ENCODE results near the gene USP16. TPM values are rescaled to one million over a fixed set of nuclear protein-coding genes. Genes with fewer than 3 reads are reported as not detected.

USP16 gene
- total and polyA plus RNA-seq, 2 experiments from 2014 or later: 30.2 to 46.8 TPM

- no peaks in the 10 kb centered on the region for H4K20me1 ChIP-seq (ENCODE audit: insufficient read depth)
- no peaks in the 10 kb centered on the region for H3K36me3 ChIP-seq (ENCODE audit: low read depth)
- H3K9me2 ChIP-seq (ENCODE audit: insufficient read depth): no peaks in the 10 kb centered on the region
- no peaks in the 10 kb centered on the region; the same call in 1 of the 2 replicates for H3K4me1 ChIP-seq (ENCODE audit: insufficient read depth)
- no peaks in the 10 kb centered on the region for H3K79me2 ChIP-seq (ENCODE audit: insufficient read depth)
- no peaks in the 10 kb centered on the region for H3K9me3 ChIP-seq (ENCODE audit: low read depth)
- H3K4me2 ChIP-seq (ENCODE audit: unreplicated experiment): no peak overlapping the region
- H3F3A ChIP-seq (ENCODE audit: insufficient read depth): peaks cover 5% of the 10 kb centered on the region; the same call in 1 of the 2 replicates
- H3K4me3 ChIP-seq: no peak overlapping the region
- no peak overlapping the region for H2AFZ ChIP-seq
- WGBS, 2 experiments (ENCODE audit: low coverage in 1 of 2, low lambda C conversion rate in 2 of 2, missing lambda C conversion rate in 2 of 2): 70 to 73% methylated on average over 8 of the region's 8 CpGs
- no peak for TF ChIP-seq EZH2 (IDR thresholded peaks at IDR 0.05; ENCODE audit: insufficient read depth, poor library complexity, severe bottlenecking)
- no peak for TF ChIP-seq EZH2phosphoT487 (IDR thresholded peaks at IDR 0.05; ENCODE audit: insufficient read depth, low read depth)
- no peaks in the 10 kb centered on the region for H3K27me3 ChIP-seq (replicated peaks; ENCODE audit: insufficient read depth)
- in situ Hi-C loops (cut with MboI): no loop called here
- no peak for DNase-seq
- H3K27ac ChIP-seq: no peak overlapping the region
- no peak overlapping the region for H3K9ac ChIP-seq
Observed at GRCh38 chr21:29078869-29079767, 54.6 kb downstream of the USP16 start.

GRCh38 chr21:29080454-29080941, 56.0 kb downstream of the USP16 start:
- in situ Hi-C loops (cut with MboI): loop anchor here (10.0 kb wide), 2 partner anchors 294 to 774 kb away; no protein-coding TSS in a partner anchor
- Histone ChIP-seq H3K4me2 (ENCODE audit: unreplicated experiment) (no peak overlapping the region), H3K36me3 (ENCODE audit: low read depth) (no peaks in the 10 kb centered on the region), H3K9ac (no peak overlapping the region), H3F3A (ENCODE audit: insufficient read depth) (0 out of 2 replicates have a peak, but pooled peaks cover 3% of the 10 kb centered on the region), H3K4me3 (no peak overlapping the region), H3K27ac (no peak overlapping the region), H3K27me3 (replicated peaks; ENCODE audit: insufficient read depth) (no peaks in the 10 kb centered on the region), H4K20me1 (ENCODE audit: insufficient read depth) (no peaks in the 10 kb centered on the region), H3K9me2 (ENCODE audit: insufficient read depth) (no peaks in the 10 kb centered on the region), H3K79me2 (ENCODE audit: insufficient read depth) (no peaks in the 10 kb centered on the region), H3K9me3 (ENCODE audit: low read depth) (no peaks in the 10 kb centered on the region), H2AFZ (no peak overlapping the region), H3K4me1 (ENCODE audit: insufficient read depth) (no peaks in the 10 kb centered on the region; the same call in 1 of the 2 replicates)
- WGBS, 2 experiments (ENCODE audit: low coverage in 1 of 2, low lambda C conversion rate in 2 of 2, missing lambda C conversion rate in 2 of 2): 85 to 88% methylated on average over 6 of the region's 6 CpGs
- no peak for DNase-seq
- no peak for TF ChIP-seq EZH2phosphoT487 (IDR thresholded peaks at IDR 0.05; ENCODE audit: insufficient read depth, low read depth)
- no peak for TF ChIP-seq EZH2 (IDR thresholded peaks at IDR 0.05; ENCODE audit: insufficient read depth, poor library complexity, severe bottlenecking)

- H3K27ac ChIP-seq: no peak overlapping the region
- WGBS, 2 experiments (ENCODE audit: low coverage in 1 of 2, low lambda C conversion rate in 2 of 2, missing lambda C conversion rate in 2 of 2): 89 to 93% methylated on average over 3 of the region's 3 CpGs
- DNase-seq: no peak
- H3F3A ChIP-seq (ENCODE audit: insufficient read depth): no peaks in the 10 kb centered on the region
- H3K9me2 ChIP-seq (ENCODE audit: insufficient read depth): no peaks in the 10 kb centered on the region
- no peaks in the 10 kb centered on the region for H3K79me2 ChIP-seq (ENCODE audit: insufficient read depth)
- no peaks in the 10 kb centered on the region for H3K27me3 ChIP-seq (replicated peaks; ENCODE audit: insufficient read depth)
- no peak overlapping the region for H3K9ac ChIP-seq
- no peak overlapping the region for H3K4me3 ChIP-seq
- no peaks in the 10 kb centered on the region for H3K9me3 ChIP-seq (ENCODE audit: low read depth)
- in situ Hi-C loops (cut with MboI): loop anchor here (10.0 kb wide), 2 partner anchors 293 to 773 kb away; no protein-coding TSS in a partner anchor
- H2AFZ ChIP-seq: no peak overlapping the region
- H4K20me1 ChIP-seq (ENCODE audit: insufficient read depth): no peaks in the 10 kb centered on the region
- TF ChIP-seq EZH2phosphoT487 (IDR thresholded peaks at IDR 0.05; ENCODE audit: insufficient read depth, low read depth) (no peak), EZH2 (IDR thresholded peaks at IDR 0.05; ENCODE audit: insufficient read depth, poor library complexity, severe bottlenecking) (no peak)
- no peak overlapping the region for H3K4me2 ChIP-seq (ENCODE audit: unreplicated experiment)
- H3K4me1 ChIP-seq (ENCODE audit: insufficient read depth): no peaks in the 10 kb centered on the region; the same call in 1 of the 2 replicates
- H3K36me3 ChIP-seq (ENCODE audit: low read depth): no peaks in the 10 kb centered on the region
Observed at GRCh38 chr21:29082046-29082815, 57.8 kb downstream of the USP16 start.

- no peak for DNase-seq
- Histone ChIP-seq H3K27ac (no peak overlapping the region), H3K4me3 (no peak overlapping the region), H3F3A (ENCODE audit: insufficient read depth) (no peaks in the 10 kb centered on the region), H3K9me2 (ENCODE audit: insufficient read depth) (no peaks in the 10 kb centered on the region), H3K27me3 (replicated peaks; ENCODE audit: insufficient read depth) (no peaks in the 10 kb centered on the region), H2AFZ (no peak overlapping the region), H3K4me2 (ENCODE audit: unreplicated experiment) (no peak overlapping the region), H3K9me3 (ENCODE audit: low read depth) (no peaks in the 10 kb centered on the region), H3K79me2 (ENCODE audit: insufficient read depth) (no peaks in the 10 kb centered on the region), H4K20me1 (ENCODE audit: insufficient read depth) (no peaks in the 10 kb centered on the region), H3K36me3 (ENCODE audit: low read depth) (no peaks in the 10 kb centered on the region), H3K4me1 (ENCODE audit: insufficient read depth) (no peaks in the 10 kb centered on the region), H3K9ac (no peak overlapping the region)
- in situ Hi-C loops (cut with MboI): loop anchor here (10.0 kb wide), 2 partner anchors 291 to 771 kb away; no protein-coding TSS in a partner anchor
- WGBS, 2 experiments (ENCODE audit: low coverage in 1 of 2, low lambda C conversion rate in 2 of 2, missing lambda C conversion rate in 2 of 2): 82 to 88% methylated on average over 3 of the region's 3 CpGs
- TF ChIP-seq EZH2 (IDR thresholded peaks at IDR 0.05; ENCODE audit: insufficient read depth, poor library complexity, severe bottlenecking) (no peak), EZH2phosphoT487 (IDR thresholded peaks at IDR 0.05; ENCODE audit: insufficient read depth, low read depth) (no peak)
Observed at GRCh38 chr21:29083306-29083705, 58.8 kb downstream of the USP16 start.

Measured in GM23248 (cell line).